Lung (tissue), 12 donors: ENCODE results near the gene THADA. TPM values are rescaled to one million over a fixed set of nuclear protein-coding genes. Genes with fewer than 3 reads are reported as not detected.

Experiments
- ATAC-seq: fragments of 200-7000 bp; cut with Tn5 transposase; one replicate; pipeline ENCODE4 v1.9.1; 2020; ENCODE audit warnings: moderate number of reproducible peaks; ENCODE audit not compliant: insufficient read depth, low FRiP score
- DNase-seq, 3 donors: peaks; one replicate each; pipeline ENCODE4 v3.0.0-alpha.2; 2013 to 2017
- H3K27ac ChIP-seq, 2 donors: one replicate each; pipeline ENCODE4 v1.5.1; 2013; ENCODE audit warnings: mild to moderate bottlenecking in 2 of 2, moderate library complexity in 2 of 2, control low read depth in 1 of 2, inconsistent platforms in 1 of 2, low read depth in 1 of 2, low read length in 1 of 2
- H3K27me3 ChIP-seq, 3 donors: one replicate each; pipeline ENCODE4 v1.5.1; 2013; ENCODE audit warnings: low read length in 2 of 3; ENCODE audit not compliant: control insufficient read depth in 3 of 3, insufficient read depth in 3 of 3
- H3K36me3 ChIP-seq, 4 donors: one replicate each; pipeline ENCODE4 v1.5.1; 2013; ENCODE audit warnings: low read length in 4 of 4, mild to moderate bottlenecking in 1 of 4, moderate library complexity in 1 of 4; ENCODE audit not compliant: control insufficient read depth in 4 of 4, insufficient read depth in 4 of 4
- H3K4me1 ChIP-seq, 5 donors: one replicate each; pipeline ENCODE4 v1.5.1; 2013; ENCODE audit warnings: low read length in 5 of 5, mild to moderate bottlenecking in 2 of 5, moderate library complexity in 1 of 5; ENCODE audit not compliant: control insufficient read depth in 5 of 5, insufficient read depth in 5 of 5
- H3K4me3 ChIP-seq: one replicate; pipeline ENCODE4 v1.5.1; 2013; ENCODE audit warnings: mild to moderate bottlenecking, control low read depth, moderate library complexity
- H3K9ac ChIP-seq, 2 donors: one replicate each; pipeline ENCODE4 v1.5.1; 2013; ENCODE audit warnings: low read length in 2 of 2, control low read depth in 1 of 2; ENCODE audit not compliant: insufficient read depth in 1 of 2
- H3K9me3 ChIP-seq, 4 donors: one replicate each; pipeline ENCODE4 v1.5.1; 2013; ENCODE audit warnings: low read length in 3 of 4, mild to moderate bottlenecking in 1 of 4, moderate library complexity in 1 of 4; ENCODE audit not compliant: control insufficient read depth in 4 of 4, insufficient read depth in 3 of 4
- WGBS, 2 donors: extraction: QIAGEN DNeasy Blood & Tissue Kit; methylation state at CpG; one replicate each; pipeline ENCODE4 v1.1.7; 2013; 5-methylcytosine and 5-hydroxymethylcytosine counted together
- polyA plus RNA-seq, 2 donors: library from polyadenylated mRNA; stranded (reverse); fragments of 200-250 nt; gene quantifications; one replicate each; pipeline ENCODE4 v1.2.1, GENCODE V29; 2013
- total RNA-seq, 2 donors: library from RNA; depleted of rRNA in 1 of 2; stranded (reverse); fragments of >200 nt in 1 of 2; gene quantifications; one replicate each; pipeline ENCODE4 v1.2.1, GENCODE V29; 2014 to 2021
- TF ChIP-seq, protein P1 (sequence below): IDR thresholded peaks from 2 replicates; pipeline ENCODE4 v1.5.1; 2012; ENCODE audit warnings: mild to moderate bottlenecking; ENCODE audit errors: control extremely low read depth, extremely low read depth
- donor health status: control.
- donor health status: control.
- donor health status: Bipolar disorder and iron deficiency.
- donor health status: healthy.
- donor health status: DM: yes; HTN: yes; CAD: no.

Gene THADA
- total and polyA plus RNA-seq, 4 donors = 11.3 to 72.5 (median 25.2) TPM

DNA sequence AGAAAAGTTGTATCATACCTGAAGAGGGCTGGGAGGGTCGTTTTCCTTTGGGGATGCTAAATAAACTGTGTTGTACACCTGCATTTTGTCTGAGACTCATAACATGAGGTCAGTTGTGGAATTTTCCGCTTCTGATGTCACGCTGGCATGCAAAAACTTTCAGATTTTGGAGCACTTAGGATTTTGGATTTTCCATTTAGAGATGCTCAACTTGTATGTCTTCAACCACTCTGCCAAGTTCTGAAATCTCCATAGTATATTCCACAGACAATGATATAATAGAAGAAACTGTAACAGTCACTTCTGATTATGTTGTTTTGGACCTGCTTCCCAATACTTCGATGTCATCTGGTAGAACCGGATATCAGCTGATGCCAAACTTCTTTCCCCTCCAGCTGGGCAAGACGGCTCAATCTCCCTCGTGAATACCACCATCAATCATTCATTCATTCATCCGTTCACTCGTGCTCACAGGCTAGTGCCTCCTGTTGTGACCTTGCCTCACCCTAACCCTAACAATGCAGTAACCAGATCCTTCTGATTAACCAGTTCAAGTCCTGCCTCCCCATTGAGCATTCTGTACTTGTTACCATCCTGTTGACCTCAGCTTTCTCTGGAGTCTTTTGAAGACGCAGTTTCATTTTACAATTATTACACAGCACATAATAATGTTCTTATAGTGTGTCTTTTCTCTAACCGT, 35.9 kb upstream of the THADA start:
- H3K9ac ChIP-seq = no peak overlapping the region
- TF ChIP-seq, protein P1, sequence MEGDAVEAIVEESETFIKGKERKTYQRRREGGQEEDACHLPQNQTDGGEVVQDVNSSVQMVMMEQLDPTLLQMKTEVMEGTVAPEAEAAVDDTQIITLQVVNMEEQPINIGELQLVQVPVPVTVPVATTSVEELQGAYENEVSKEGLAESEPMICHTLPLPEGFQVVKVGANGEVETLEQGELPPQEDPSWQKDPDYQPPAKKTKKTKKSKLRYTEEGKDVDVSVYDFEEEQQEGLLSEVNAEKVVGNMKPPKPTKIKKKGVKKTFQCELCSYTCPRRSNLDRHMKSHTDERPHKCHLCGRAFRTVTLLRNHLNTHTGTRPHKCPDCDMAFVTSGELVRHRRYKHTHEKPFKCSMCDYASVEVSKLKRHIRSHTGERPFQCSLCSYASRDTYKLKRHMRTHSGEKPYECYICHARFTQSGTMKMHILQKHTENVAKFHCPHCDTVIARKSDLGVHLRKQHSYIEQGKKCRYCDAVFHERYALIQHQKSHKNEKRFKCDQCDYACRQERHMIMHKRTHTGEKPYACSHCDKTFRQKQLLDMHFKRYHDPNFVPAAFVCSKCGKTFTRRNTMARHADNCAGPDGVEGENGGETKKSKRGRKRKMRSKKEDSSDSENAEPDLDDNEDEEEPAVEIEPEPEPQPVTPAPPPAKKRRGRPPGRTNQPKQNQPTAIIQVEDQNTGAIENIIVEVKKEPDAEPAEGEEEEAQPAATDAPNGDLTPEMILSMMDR = no peak
- no peaks in the 10 kb centered on the region for H3K36me3 ChIP-seq
- 65 to 74% methylated on average over 11 of the region's 11 CpGs for WGBS, 2 donors
- H3K27me3 ChIP-seq = no peaks in the 10 kb centered on the region
- no peak overlapping the region for H3K27ac ChIP-seq
- H3K4me3 ChIP-seq = no peak overlapping the region
- DNase-seq = no peak
- peaks cover 0 to 33% (median 2%) of the 10 kb centered on the region in 5 donors for H3K4me1 ChIP-seq
- no peak for ATAC-seq
- no peaks in the 10 kb centered on the region for H3K9me3 ChIP-seq

DNA sequence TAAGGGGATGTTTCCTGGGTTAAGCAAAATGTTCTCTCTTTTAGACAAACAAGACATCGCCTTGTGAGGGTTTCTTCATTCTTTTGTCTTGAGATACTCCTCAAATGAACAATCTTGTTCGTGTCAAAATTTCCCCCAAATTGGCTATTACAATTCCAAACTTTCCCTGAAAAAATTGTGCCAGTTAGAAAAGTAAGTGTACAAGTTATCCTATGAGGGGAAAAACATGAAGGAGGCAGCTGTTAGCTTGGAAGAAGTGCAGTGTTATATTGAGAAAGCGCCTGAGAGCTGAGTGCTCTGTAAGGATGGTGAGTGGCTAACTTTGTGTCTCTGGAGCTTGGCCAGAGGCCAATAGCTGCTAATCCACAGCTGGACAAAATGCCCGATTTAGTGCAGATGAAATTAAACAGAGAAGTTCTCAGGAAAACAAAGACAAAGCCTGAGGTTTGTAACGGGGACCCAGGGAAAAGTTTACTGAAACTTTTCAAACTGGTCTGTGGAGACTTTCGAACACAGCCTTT, 27.2 kb upstream of the THADA start:
- whole genome bisulfite sequencing, 2 donors = 57 to 69% methylated on average over 6 of the region's 6 CpGs
- Histone ChIP-seq H3K36me3 (no peaks in the 10 kb centered on the region), H3K27me3 (no peaks in the 10 kb centered on the region), H3K4me3 (no peak overlapping the region), H3K9ac (peak overlapping the region in 1 of 2 donors; percentile 61), H3K4me1 (peaks cover 0 to 27% (median 0%) of the 10 kb centered on the region in 5 donors), H3K9me3 (peaks cover 0 to 1% (median 0%) of the 10 kb centered on the region in 4 donors), H3K27ac (no peak overlapping the region)
- TF ChIP-seq, protein P1 = no peak
- DNase-seq (peak; percentile 86 to 97 (median 96)), ATAC-seq (no peak)

DNA sequence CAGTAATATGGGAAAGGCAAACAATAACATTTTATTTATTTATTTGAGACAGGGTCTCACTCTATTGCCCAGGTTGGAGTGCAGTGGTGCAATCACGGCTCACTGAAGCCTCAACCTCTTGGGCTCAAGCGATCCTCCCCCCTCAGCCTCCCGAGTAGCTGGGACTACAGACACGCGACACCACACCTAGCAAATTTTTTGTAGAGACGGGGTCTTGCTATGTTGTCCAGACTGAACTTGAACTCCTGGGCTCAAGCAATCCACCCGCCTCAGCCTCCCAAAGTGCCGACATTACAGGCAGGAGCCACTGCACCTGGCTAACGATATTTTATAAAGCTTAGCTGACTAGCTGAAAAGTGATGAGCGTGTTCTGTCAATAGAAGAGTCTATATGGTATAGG, 23.7 kb upstream of the THADA start:
- H3K27ac ChIP-seq = no peak overlapping the region
- no peaks in the 10 kb centered on the region for H3K27me3 ChIP-seq
- peaks cover 0 to 27% (median 0%) of the 10 kb centered on the region in 5 donors for H3K4me1 ChIP-seq
- WGBS, 2 donors = 94 to 97% methylated on average over 10 of the region's 10 CpGs
- H3K9ac ChIP-seq = no peak overlapping the region
- H3K9me3 ChIP-seq = no peaks in the 10 kb centered on the region
- ATAC-seq = no peak
- no peak for DNase-seq
- TF ChIP-seq, protein P1 = no peak
- no peak overlapping the region for H3K4me3 ChIP-seq
- H3K36me3 ChIP-seq = no peaks in the 10 kb centered on the region
